ENCODE results near the gene LTB4R2.

LTB4R2 gene

DNA sequence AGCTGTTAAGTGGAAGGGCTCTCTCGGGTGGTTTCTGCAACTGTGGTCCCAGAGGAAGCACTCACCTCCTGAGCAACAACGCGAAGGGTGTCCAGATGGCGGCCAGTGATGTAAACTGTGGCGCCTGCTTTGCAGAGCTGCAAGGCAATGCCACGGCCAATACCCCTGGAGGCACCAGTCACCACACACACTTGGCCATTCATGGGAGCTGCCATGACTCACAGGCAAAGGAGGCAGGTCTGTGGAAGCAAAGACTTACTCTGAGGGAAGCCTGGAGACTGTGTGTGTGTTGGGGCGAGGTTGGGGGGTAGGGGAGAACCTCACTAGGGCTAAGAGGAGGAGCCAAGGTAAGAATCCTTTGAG, 11.1 kb upstream of the LTB4R2 start:
- TF ChIP-seq, protein P1, sequence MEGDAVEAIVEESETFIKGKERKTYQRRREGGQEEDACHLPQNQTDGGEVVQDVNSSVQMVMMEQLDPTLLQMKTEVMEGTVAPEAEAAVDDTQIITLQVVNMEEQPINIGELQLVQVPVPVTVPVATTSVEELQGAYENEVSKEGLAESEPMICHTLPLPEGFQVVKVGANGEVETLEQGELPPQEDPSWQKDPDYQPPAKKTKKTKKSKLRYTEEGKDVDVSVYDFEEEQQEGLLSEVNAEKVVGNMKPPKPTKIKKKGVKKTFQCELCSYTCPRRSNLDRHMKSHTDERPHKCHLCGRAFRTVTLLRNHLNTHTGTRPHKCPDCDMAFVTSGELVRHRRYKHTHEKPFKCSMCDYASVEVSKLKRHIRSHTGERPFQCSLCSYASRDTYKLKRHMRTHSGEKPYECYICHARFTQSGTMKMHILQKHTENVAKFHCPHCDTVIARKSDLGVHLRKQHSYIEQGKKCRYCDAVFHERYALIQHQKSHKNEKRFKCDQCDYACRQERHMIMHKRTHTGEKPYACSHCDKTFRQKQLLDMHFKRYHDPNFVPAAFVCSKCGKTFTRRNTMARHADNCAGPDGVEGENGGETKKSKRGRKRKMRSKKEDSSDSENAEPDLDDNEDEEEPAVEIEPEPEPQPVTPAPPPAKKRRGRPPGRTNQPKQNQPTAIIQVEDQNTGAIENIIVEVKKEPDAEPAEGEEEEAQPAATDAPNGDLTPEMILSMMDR (IDR thresholded peaks at IDR 0.05; ENCODE audit: insufficient read depth, low read depth, low read length, missing control alignments), result no peak
- no peak for DNase-seq (ENCODE audit: low read depth)
- H3K4me3 ChIP-seq (ENCODE audit: low read depth, low read length), result peak overlapping the region; percentile 72

DNA sequence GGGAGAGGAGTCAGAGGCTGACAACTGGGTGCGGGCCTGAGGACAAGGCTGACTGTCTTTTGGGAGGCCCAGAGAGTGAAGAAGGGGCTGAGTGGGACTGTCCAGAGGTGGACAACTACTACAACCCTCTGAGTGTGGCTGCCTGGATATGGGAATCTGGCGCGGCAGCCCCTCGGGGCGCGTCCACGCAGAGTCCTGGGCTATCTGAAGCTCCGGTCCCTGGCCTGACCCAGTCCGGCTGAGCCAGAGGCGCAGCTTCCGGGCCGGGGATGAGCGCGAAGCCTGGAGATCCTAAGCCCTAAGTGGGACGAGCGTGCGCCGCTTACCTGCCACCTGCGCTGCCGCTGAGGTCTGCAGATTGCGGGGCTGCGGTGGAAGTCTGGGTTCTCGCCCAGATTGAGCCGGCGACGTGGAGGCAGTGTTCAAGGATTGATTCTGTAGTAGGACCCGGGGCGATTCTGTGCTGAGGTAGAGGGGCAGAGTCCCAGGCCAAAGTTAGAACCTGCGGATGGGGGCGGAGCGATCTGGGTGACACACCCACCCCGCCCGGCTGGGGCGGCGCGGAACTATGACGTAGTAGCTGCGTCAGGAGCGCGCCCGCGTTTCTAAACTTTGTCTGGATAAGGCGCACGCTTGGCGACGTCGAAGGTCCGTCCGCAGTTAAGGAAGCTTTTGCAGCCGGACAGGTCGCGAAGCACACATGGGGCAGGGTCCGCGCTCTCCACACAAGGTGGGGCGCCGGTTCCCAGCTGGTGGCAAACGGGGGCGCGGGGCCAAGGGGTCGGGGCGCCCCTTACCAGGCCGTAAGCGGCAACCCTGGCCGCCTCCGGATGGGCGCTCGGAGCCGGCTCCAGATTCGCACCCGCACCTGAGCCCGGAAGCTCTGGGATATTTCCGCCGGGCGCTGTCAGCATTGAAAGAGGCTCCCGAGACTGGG, 10.4 kb upstream of the LTB4R2 start, which contains the start of the genes DHRS1 and NOP9:
Gene DHRS1 (minus strand): TSS at position 526 of the 937 bp plus-strand sequence. CDS start 674 bp downstream, outside the sequence.
Gene NOP9 (plus strand): TSS at position 596 of the 937 bp plus-strand sequence. CDS start 105 bp downstream, at position 701.
- H3K4me3 ChIP-seq (ENCODE audit: low read depth, low read length), result peak within 1 kb of the TSS; percentile 72
- peak; percentile 94 for DNase-seq (ENCODE audit: low read depth)

GRCh38 chr14:24300326-24300980, 9.5 kb upstream of the LTB4R2 start:
- TF ChIP-seq, protein P1 (IDR thresholded peaks at IDR 0.05; ENCODE audit: insufficient read depth, low read depth, low read length, missing control alignments), result no peak
- H3K4me3 ChIP-seq (ENCODE audit: low read depth, low read length), result peak overlapping the region; percentile 72
- no peak for DNase-seq (ENCODE audit: low read depth)

More for the DNA sequence above, 10.4 kb upstream of the LTB4R2 start, which contains the start of the genes DHRS1 and NOP9:
- TF ChIP-seq, protein P1 (IDR thresholded peaks at IDR 0.05; ENCODE audit: insufficient read depth, low read depth, low read length, missing control alignments), result no peak

GRCh38 chr14:24304019-24304387, 5.9 kb upstream of the LTB4R2 start:
- no peak overlapping the region for H3K4me3 ChIP-seq (ENCODE audit: low read depth, low read length)
- no peak for DNase-seq (ENCODE audit: low read depth)
- TF ChIP-seq, protein P1 (IDR thresholded peaks at IDR 0.05; ENCODE audit: insufficient read depth, low read depth, low read length, missing control alignments), result no peak

GRCh38 chr14:24307156-24307574, 2.8 kb upstream of the LTB4R2 start:
- no peak for DNase-seq (ENCODE audit: low read depth)
- TF ChIP-seq, protein P1 (IDR thresholded peaks at IDR 0.05; ENCODE audit: insufficient read depth, low read depth, low read length, missing control alignments), result no peak
- no peak overlapping the region for H3K4me3 ChIP-seq (ENCODE audit: low read depth, low read length)

GRCh38 chr14:24307575-24308341, 2.2 kb upstream of the LTB4R2 start, which contains the start of gene CIDEB:
TSS of gene CIDEB (minus strand) at chr14:24307977. CDS start at chr14:24307858, 119 bp downstream.
- DNase-seq (ENCODE audit: low read depth), result peak; percentile 76
- TF ChIP-seq, protein P1 (IDR thresholded peaks at IDR 0.05; ENCODE audit: insufficient read depth, low read depth, low read length, missing control alignments), result peak; percentile 91
- H3K4me3 ChIP-seq (ENCODE audit: low read depth, low read length), result no peak within 1 kb of the TSS

All from GM12865 (cell line).